Parathyroid adenoma (tissue), 2 donors: ENCODE results near the gene GALNT18.

ENCODE experiments used
- H2AFZ ChIP-seq: fragments of 300-600 bp; sonication (generic); one replicate; pipeline ENCODE4 v1.7.0; 2017; ENCODE audit warnings: antibody characterized with exemption, mild to moderate bottlenecking
- H3K27ac ChIP-seq: fragments of 300-600 bp; sonication (generic); one replicate; pipeline ENCODE4 v1.7.0; 2017
- H3K27me3 ChIP-seq: fragments of 300-600 bp; sonication (generic); one replicate; pipeline ENCODE4 v1.7.0; 2017; ENCODE audit warnings: low read length; ENCODE audit not compliant: control insufficient read depth, insufficient read depth
- H3K36me3 ChIP-seq: fragments of 300-600 bp; sonication (generic); one replicate; pipeline ENCODE4 v1.7.0; 2017; ENCODE audit warnings: low read length; ENCODE audit not compliant: control insufficient read depth, insufficient read depth
- H3K4me1 ChIP-seq: fragments of 300-600 bp; sonication (generic); one replicate; pipeline ENCODE4 v1.7.0; 2017; ENCODE audit warnings: control low read depth
- H3K4me2 ChIP-seq: fragments of 300-600 bp; sonication (generic); one replicate; pipeline ENCODE4 v1.7.0; 2017; ENCODE audit warnings: low read length
- H3K4me3 ChIP-seq: fragments of 300-600 bp; sonication (generic); one replicate; pipeline ENCODE4 v1.7.0; 2017; ENCODE audit warnings: low read depth, low read length
- H3K79me2 ChIP-seq: fragments of 300-600 bp; sonication (generic); one replicate; pipeline ENCODE4 v1.7.0; 2017; ENCODE audit warnings: control low read depth
- H3K9ac ChIP-seq: fragments of 300-600 bp; sonication (generic); one replicate; pipeline ENCODE4 v1.7.0; 2017; ENCODE audit warnings: mild to moderate bottlenecking
- H3K9me3 ChIP-seq: fragments of 300-600 bp; sonication (generic); one replicate; pipeline ENCODE4 v1.7.0; 2017; ENCODE audit warnings: low read length; ENCODE audit not compliant: control insufficient read depth
- TF ChIP-seq, protein P1 (sequence below): fragments of 300-600 bp; sonication (generic); IDR thresholded peaks from one replicate; pipeline ENCODE4 v1.7.0; 2017; ENCODE audit warnings: antibody characterized with exemption, mild to moderate bottlenecking
- donor health status: primary hyperparathyroidism.

GALNT18 gene

GRCh38 chr11:11545285-11546275 is 76.2 kb downstream of the GALNT18 start:
- H3K27ac ChIP-seq, result no peak overlapping the region
- no peak overlapping the region for H3K4me3 ChIP-seq
- H2AFZ ChIP-seq, result no peak overlapping the region
- no peaks in the 10 kb centered on the region for H3K36me3 ChIP-seq
- H3K9ac ChIP-seq, result no peak overlapping the region
- peaks cover 5% of the 10 kb centered on the region for H3K4me1 ChIP-seq
- H3K9me3 ChIP-seq, result no peaks in the 10 kb centered on the region
- no peak overlapping the region for H3K4me2 ChIP-seq
- TF ChIP-seq, protein P1, sequence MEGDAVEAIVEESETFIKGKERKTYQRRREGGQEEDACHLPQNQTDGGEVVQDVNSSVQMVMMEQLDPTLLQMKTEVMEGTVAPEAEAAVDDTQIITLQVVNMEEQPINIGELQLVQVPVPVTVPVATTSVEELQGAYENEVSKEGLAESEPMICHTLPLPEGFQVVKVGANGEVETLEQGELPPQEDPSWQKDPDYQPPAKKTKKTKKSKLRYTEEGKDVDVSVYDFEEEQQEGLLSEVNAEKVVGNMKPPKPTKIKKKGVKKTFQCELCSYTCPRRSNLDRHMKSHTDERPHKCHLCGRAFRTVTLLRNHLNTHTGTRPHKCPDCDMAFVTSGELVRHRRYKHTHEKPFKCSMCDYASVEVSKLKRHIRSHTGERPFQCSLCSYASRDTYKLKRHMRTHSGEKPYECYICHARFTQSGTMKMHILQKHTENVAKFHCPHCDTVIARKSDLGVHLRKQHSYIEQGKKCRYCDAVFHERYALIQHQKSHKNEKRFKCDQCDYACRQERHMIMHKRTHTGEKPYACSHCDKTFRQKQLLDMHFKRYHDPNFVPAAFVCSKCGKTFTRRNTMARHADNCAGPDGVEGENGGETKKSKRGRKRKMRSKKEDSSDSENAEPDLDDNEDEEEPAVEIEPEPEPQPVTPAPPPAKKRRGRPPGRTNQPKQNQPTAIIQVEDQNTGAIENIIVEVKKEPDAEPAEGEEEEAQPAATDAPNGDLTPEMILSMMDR, result no peak
- H3K79me2 ChIP-seq, result peaks cover 23% of the 10 kb centered on the region
- H3K27me3 ChIP-seq, result no peaks in the 10 kb centered on the region

DNA sequence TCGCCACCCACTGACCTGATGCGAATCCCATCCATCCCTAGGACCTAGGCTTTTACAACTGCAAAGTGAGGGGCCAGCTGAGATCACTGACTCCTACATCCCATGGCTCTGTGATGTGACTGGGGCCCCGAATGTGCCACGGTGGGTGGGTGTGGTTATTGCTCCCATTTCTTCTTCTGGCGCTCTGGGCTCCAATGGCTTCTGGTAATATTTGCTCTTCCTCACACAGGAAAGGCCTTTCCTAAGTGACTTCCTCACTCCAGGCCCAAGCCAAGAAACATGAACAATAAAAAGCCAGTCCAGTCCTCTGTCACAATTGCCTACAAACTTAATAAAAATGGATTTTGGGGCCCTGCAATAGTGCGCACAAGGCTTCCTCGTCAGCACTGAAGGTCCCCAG is 78.1 kb downstream of the GALNT18 start:
- no peak overlapping the region for H2AFZ ChIP-seq
- H3K9me3 ChIP-seq, result no peaks in the 10 kb centered on the region
- H3K79me2 ChIP-seq, result peaks cover 20% of the 10 kb centered on the region
- TF ChIP-seq, protein P1, result no peak
- no peaks in the 10 kb centered on the region for H3K27me3 ChIP-seq
- no peak overlapping the region for H3K4me2 ChIP-seq
- H3K4me1 ChIP-seq, result peaks cover 12% of the 10 kb centered on the region
- peak overlapping the region; percentile 59 for H3K27ac ChIP-seq
- H3K36me3 ChIP-seq, result no peaks in the 10 kb centered on the region
- H3K4me3 ChIP-seq, result no peak overlapping the region
- H3K9ac ChIP-seq, result no peak overlapping the region

- H3K36me3 ChIP-seq, result no peaks in the 10 kb centered on the region
- H3K79me2 ChIP-seq, result peaks cover 16% of the 10 kb centered on the region
- peaks cover 26% of the 10 kb centered on the region for H3K4me1 ChIP-seq
- H3K9ac ChIP-seq, result no peak overlapping the region
- no peak overlapping the region for H3K4me2 ChIP-seq
- H3K9me3 ChIP-seq, result no peaks in the 10 kb centered on the region
- H3K4me3 ChIP-seq, result no peak overlapping the region
- TF ChIP-seq, protein P1, result no peak
- no peak overlapping the region for H2AFZ ChIP-seq
- H3K27me3 ChIP-seq, result no peaks in the 10 kb centered on the region
- no peak overlapping the region for H3K27ac ChIP-seq
These were observed 81.6 kb downstream of the GALNT18 start for GRCh38 chr11:11540157-11540556.

DNA sequence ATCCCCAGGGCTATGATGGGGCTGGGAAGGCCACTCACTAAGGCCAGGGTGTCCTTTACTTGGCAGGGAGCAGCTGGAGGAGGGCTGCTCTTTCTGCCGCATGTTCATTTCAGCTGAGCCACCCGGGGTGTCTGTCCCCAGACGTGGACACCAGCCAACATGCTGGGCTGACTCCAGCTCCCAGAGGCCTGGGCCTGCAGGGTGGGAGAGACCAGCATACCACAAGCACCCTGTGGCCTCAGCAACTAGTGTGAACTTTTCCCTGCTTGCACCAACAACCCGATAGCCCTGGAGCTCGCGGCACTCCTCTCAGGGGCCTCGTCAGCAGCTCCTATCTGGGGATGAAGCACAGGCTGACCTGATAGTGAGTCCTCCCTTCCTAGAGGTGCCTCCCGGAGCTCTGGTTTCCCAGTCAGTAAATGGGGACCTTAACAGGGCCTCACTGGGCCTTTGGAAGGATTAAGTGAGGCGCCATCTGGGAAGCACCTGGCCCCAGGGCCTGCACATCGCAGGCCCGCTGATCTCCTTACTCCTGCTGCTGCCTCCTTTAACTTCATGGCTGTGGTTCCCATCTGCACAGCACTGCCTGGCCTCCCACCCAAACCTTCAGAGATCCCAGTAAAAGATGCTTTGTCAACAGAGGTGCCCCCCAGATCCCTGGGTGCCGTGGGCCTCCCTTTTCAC is 83.4 kb downstream of the GALNT18 start:
- Histone ChIP-seq H2AFZ (no peak overlapping the region), H3K27me3 (no peaks in the 10 kb centered on the region), H3K4me3 (no peak overlapping the region), H3K27ac (no peak overlapping the region), H3K9ac (no peak overlapping the region), H3K9me3 (no peaks in the 10 kb centered on the region), H3K36me3 (no peaks in the 10 kb centered on the region), H3K79me2 (peaks cover 9% of the 10 kb centered on the region), H3K4me1 (peaks cover 26% of the 10 kb centered on the region), H3K4me2 (no peak overlapping the region)
- TF ChIP-seq, protein P1, result no peak
